Measurements from ENCODE around the gene PPM1F. TPM values are rescaled to one million over a fixed set of nuclear protein-coding genes. Genes with fewer than 3 reads are reported as not detected.

The PPM1F gene
- total and polyA plus RNA-seq, 4 donors: 1.8 to 15.5 (median 8.9) TPM

- 72% methylated on average over 19 of the region's 19 CpGs for WGBS
- TF ChIP-seq, protein P1, sequence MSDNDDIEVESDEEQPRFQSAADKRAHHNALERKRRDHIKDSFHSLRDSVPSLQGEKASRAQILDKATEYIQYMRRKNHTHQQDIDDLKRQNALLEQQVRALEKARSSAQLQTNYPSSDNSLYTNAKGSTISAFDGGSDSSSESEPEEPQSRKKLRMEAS (IDR thresholded peaks at IDR 0.05): peak; percentile 95
- TF ChIP-seq HNF4G (IDR thresholded peaks at IDR 0.05) (no peak), FOXA1 (IDR thresholded peaks at IDR 0.05) (no peak), REST (IDR thresholded peaks at IDR 0.05) (no peak), CTCF (IDR thresholded peaks at IDR 0.05; ENCODE audit: low read depth, low read length, missing input control) (no peak), FOXA2 (IDR thresholded peaks at IDR 0.05) (no peak), EGR1 (IDR thresholded peaks at IDR 0.05; ENCODE audit: low read depth in 2 of 2) (peak; percentile 72 to 79), NR2F2 (IDR thresholded peaks at IDR 0.05) (peak; percentile 94), JUND (IDR thresholded peaks at IDR 0.05) (peak; percentile 61 to 70), SP1 (IDR thresholded peaks at IDR 0.05) (peak; percentile 45), ATF3 (IDR thresholded peaks at IDR 0.05) (no peak), GABPA (IDR thresholded peaks at IDR 0.05 in 1 of 2, conservative IDR thresholded peaks at IDR 0.05 in 1 of 2) (peak in 1 of 2 donors; percentile 51), TAF1 (conservative IDR thresholded peaks at IDR 0.05) (no peak), YY1 (IDR thresholded peaks at IDR 0.05) (peak; percentile 14), RXRA (IDR thresholded peaks at IDR 0.05) (peak in 1 of 2 donors; percentile 5)
- Histone ChIP-seq H3K27ac (ENCODE audit: low read depth in 1 of 2, low read length in 2 of 2) (peak overlapping the region in 1 of 2 donors; percentile 65), H3K36me3 (ENCODE audit: control insufficient read depth in 4 of 4, insufficient read depth in 3 of 4, low read depth in 1 of 4, low read length in 3 of 4) (peaks cover 0 to 2% (median under 1%) of the 10 kb centered on the region in 4 donors), H3K9ac (ENCODE audit: low read depth in 1 of 2, low read length in 2 of 2) (no peak overlapping the region), H3K4me1 (ENCODE audit: control insufficient read depth in 4 of 4, insufficient read depth in 4 of 4, low read length in 3 of 4) (peaks cover 12 to 46% (median 31%) of the 10 kb centered on the region in 4 donors), H3K9me3 (ENCODE audit: control insufficient read depth in 4 of 4, low read length in 3 of 4) (no peaks in the 10 kb centered on the region), H3K4me3 (ENCODE audit: low read depth in 1 of 3, low read length in 3 of 3) (no peak overlapping the region), H3K27me3 (ENCODE audit: control insufficient read depth in 4 of 4, insufficient read depth in 4 of 4, low read length in 3 of 4) (no peaks in the 10 kb centered on the region)
- DNase-seq (ENCODE audit: low spot score): no peak
These were observed 10.0 kb downstream of the PPM1F start for GRCh38 chr22:21942407-21943343.

DNA sequence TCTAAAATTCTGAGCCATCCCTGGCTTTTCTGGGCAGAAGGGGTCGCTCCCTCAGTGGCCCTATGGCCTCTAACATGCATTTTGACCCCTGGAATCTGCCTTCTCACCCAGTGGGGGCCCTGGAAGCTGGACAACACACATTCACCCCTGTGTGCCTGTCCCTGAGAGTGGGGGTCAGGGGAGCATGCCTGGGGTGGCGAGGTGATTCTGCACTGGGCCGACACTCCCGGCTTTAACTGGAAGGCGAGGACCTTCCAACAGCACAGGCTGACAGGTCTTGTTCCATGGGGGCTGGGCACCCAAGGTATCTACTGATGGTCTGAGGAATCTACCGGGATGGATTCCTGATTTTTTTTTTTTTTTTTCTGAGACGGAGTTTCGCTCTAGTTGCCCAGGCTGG, 10.7 kb downstream of the PPM1F start:
- H3K9me3 ChIP-seq (ENCODE audit: control insufficient read depth in 4 of 4, low read length in 3 of 4): no peaks in the 10 kb centered on the region
- H3K27me3 ChIP-seq (ENCODE audit: control insufficient read depth in 4 of 4, insufficient read depth in 4 of 4, low read length in 3 of 4): no peaks in the 10 kb centered on the region
- no peak overlapping the region for H3K4me3 ChIP-seq (ENCODE audit: low read depth in 1 of 3, low read length in 3 of 3)
- peaks cover 0 to 2% (median under 1%) of the 10 kb centered on the region in 4 donors for H3K36me3 ChIP-seq (ENCODE audit: control insufficient read depth in 4 of 4, insufficient read depth in 3 of 4, low read depth in 1 of 4, low read length in 3 of 4)
- H3K9ac ChIP-seq (ENCODE audit: low read depth in 1 of 2, low read length in 2 of 2): no peak overlapping the region
- DNase-seq (ENCODE audit: low spot score): no peak
- peak overlapping the region; percentile 65 to 66 for H3K27ac ChIP-seq (ENCODE audit: low read depth in 1 of 2, low read length in 2 of 2)
- peaks cover 12 to 54% (median 38%) of the 10 kb centered on the region in 4 donors for H3K4me1 ChIP-seq (ENCODE audit: control insufficient read depth in 4 of 4, insufficient read depth in 4 of 4, low read length in 3 of 4)
- TF ChIP-seq CTCF (IDR thresholded peaks at IDR 0.05; ENCODE audit: low read depth, low read length, missing input control) (no peak), SP1 (IDR thresholded peaks at IDR 0.05) (no peak)
- 88% methylated on average over 8 of the region's 8 CpGs for WGBS

All from liver (tissue), 9 donors.